Neuronal stem cell (in vitro differentiated cells): ENCODE data around the gene FGF21.

Experiments
- DNase-seq: peaks from one replicate; pipeline ENCODE4 v3.0.0-alpha.2; 2013; ENCODE audit warnings: low spot score
- H2AFZ ChIP-seq: one replicate; pipeline ENCODE4 v1.6.1; 2013; ENCODE audit warnings: mild to moderate bottlenecking, low read length, inconsistent platforms
- H2AK5ac ChIP-seq: 2 replicates; pipeline ENCODE4 v1.6.1; 2013; ENCODE audit warnings: low read depth, mild to moderate bottlenecking, inconsistent platforms, low read length, moderate library complexity, mixed read lengths
- H2BK120ac ChIP-seq: 2 replicates; pipeline ENCODE4 v1.6.1; 2013; ENCODE audit warnings: low read depth, mild to moderate bottlenecking, inconsistent platforms, low read length, moderate library complexity, mixed read lengths
- H2BK12ac ChIP-seq: one replicate; pipeline ENCODE4 v1.6.1; 2013; ENCODE audit warnings: low read length, inconsistent platforms
- H2BK15ac ChIP-seq: 2 replicates; pipeline ENCODE4 v1.6.1; 2013; ENCODE audit warnings: mild to moderate bottlenecking, low read length, inconsistent platforms, mixed read lengths
- H2BK5ac ChIP-seq: one replicate; pipeline ENCODE4 v1.6.1; 2013; ENCODE audit warnings: inconsistent platforms, mild to moderate bottlenecking, low read length, moderate library complexity
- H3K14ac ChIP-seq: one replicate; pipeline ENCODE4 v1.6.1; 2013; ENCODE audit warnings: low read length, inconsistent platforms
- H3K18ac ChIP-seq: 2 replicates; pipeline ENCODE4 v1.6.1; 2013; ENCODE audit warnings: low read length, inconsistent platforms
- H3K23ac ChIP-seq: 2 replicates; pipeline ENCODE4 v1.6.1; 2013; ENCODE audit warnings: low read depth, mild to moderate bottlenecking, mixed read lengths, low read length, inconsistent platforms; ENCODE audit not compliant: poor library complexity
- H3K27ac ChIP-seq: replicated peaks from 3 replicates; pipeline ENCODE4 v1.5.1; 2013; ENCODE audit warnings: low read length, inconsistent platforms
- H3K27me3 ChIP-seq, 3 experiments: 2 replicates each; pipeline ENCODE4 v1.6.1; 2013; ENCODE audit warnings: low read length in 3 of 3, mild to moderate bottlenecking in 2 of 3, inconsistent platforms in 1 of 3, low read depth in 1 of 3, mixed read lengths in 1 of 3, moderate library complexity in 1 of 3; ENCODE audit not compliant: control insufficient read depth in 3 of 3, insufficient read depth in 3 of 3
- H3K36me3 ChIP-seq, 2 donors: replicated peaks in 1 of 2; 2 replicates each; pipeline ENCODE4 v1.6.1; 2013; ENCODE audit warnings: low read length in 2 of 2; ENCODE audit not compliant: control insufficient read depth in 2 of 2, insufficient read depth in 2 of 2
- H3K4ac ChIP-seq: 2 replicates; pipeline ENCODE4 v1.6.1; 2013; ENCODE audit warnings: inconsistent platforms, mild to moderate bottlenecking, low read length, moderate library complexity
- H3K4me1 ChIP-seq, 2 donors: 1 replicate in 1 of 2; 2 replicates in 1 of 2; pipeline ENCODE4 v1.6.1; 2013; ENCODE audit warnings: low read length in 2 of 2, low read depth in 1 of 2; ENCODE audit not compliant: control insufficient read depth in 2 of 2, insufficient read depth in 1 of 2
- H3K4me2 ChIP-seq: one replicate; pipeline ENCODE4 v1.6.1; 2013; ENCODE audit warnings: mild to moderate bottlenecking, low read length, inconsistent platforms; ENCODE audit not compliant: insufficient read depth, poor library complexity, severe bottlenecking
- H3K4me3 ChIP-seq, 2 donors: 2 replicates each; pipeline ENCODE4 v1.5.1; 2013; ENCODE audit warnings: low read length in 2 of 2, mild to moderate bottlenecking in 2 of 2, inconsistent platforms in 1 of 2, moderate library complexity in 1 of 2
- H3K79me1 ChIP-seq: one replicate; pipeline ENCODE4 v1.6.1; 2013; ENCODE audit warnings: low read depth, mild to moderate bottlenecking, inconsistent platforms, low read length, moderate library complexity
- H3K9ac ChIP-seq: one replicate; pipeline ENCODE4 v1.6.1; 2013; ENCODE audit warnings: mild to moderate bottlenecking, low read depth, low read length, inconsistent platforms; ENCODE audit not compliant: poor library complexity
- H3K9me3 ChIP-seq, 2 donors: replicated peaks in 1 of 2; 2 replicates each; pipeline versions ENCODE3 to v1.6.1; 2013; ENCODE audit warnings: low read length in 2 of 2, mild to moderate bottlenecking in 2 of 2, inconsistent platforms in 1 of 2, low read depth in 1 of 2, mixed read lengths in 1 of 2, moderate library complexity in 1 of 2; ENCODE audit not compliant: control insufficient read depth in 2 of 2, insufficient read depth in 1 of 2
- H4K8ac ChIP-seq: one replicate; pipeline ENCODE4 v1.6.1; 2013; ENCODE audit warnings: low read depth, mild to moderate bottlenecking, inconsistent platforms, low read length, moderate library complexity
- H4K91ac ChIP-seq: one replicate; pipeline ENCODE4 v1.6.1; 2013; ENCODE audit warnings: low read length, low read depth, mild to moderate bottlenecking, inconsistent platforms; ENCODE audit not compliant: poor library complexity
- WGBS, 2 donors: extraction: QIAGEN DNeasy Blood & Tissue Kit; methylation state at CpG; one replicate each; pipeline ENCODE4 v1.1.7; 2013; ENCODE audit warnings: missing lambda C conversion rate in 2 of 2, mixed read lengths in 1 of 2; ENCODE audit not compliant: insufficient read length in 2 of 2, insufficient replicate concordance in 1 of 2; ENCODE audit errors: extremely low coverage in 2 of 2; 5-methylcytosine and 5-hydroxymethylcytosine counted together

The FGF21 gene

DNA sequence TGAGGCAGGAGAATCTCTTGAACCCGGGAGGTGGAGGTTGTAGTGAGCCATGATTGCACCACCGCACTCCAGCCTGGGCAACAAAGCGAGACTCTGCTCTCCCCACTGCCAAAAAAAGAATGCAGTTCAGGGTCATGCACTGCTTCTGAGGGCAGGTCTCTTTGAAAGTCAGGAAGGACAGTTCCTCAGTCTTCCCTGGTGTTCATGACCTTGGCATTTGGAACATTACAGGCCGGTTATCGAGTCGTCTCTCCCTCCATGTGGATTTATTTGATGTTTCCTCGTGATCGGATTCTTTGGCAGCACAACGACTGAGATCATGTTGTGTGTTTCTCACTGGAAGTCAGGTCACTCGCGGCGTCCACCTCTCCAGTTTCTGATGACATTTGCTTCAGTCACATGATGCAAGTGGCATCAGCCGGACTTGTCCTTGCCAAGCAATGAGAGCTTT, 17.2 kb downstream of the FGF21 start:
- no peak overlapping the region for H3K18ac ChIP-seq
- peaks cover 0 to 8% (median 0%) of the 10 kb centered on the region in 3 experiments for H3K27me3 ChIP-seq
- no peaks in the 10 kb centered on the region for H3K79me1 ChIP-seq
- no peak overlapping the region for H2AFZ ChIP-seq
- H3K4me3 ChIP-seq: no peak overlapping the region
- H2BK15ac ChIP-seq: no peak overlapping the region
- no peak overlapping the region for H2BK12ac ChIP-seq
- DNase-seq: no peak
- no peaks in the 10 kb centered on the region for H3K36me3 ChIP-seq
- no CpG with 5 or more reads among the region's 13 CpGs for WGBS, 2 donors
- H3K14ac ChIP-seq: no peak overlapping the region
- no peaks in the 10 kb centered on the region for H3K9me3 ChIP-seq
- no peaks in the 10 kb centered on the region for H3K4me1 ChIP-seq
- H3K9ac ChIP-seq: no peak overlapping the region
- H3K23ac ChIP-seq: no peak overlapping the region
- no peak overlapping the region for H3K27ac ChIP-seq
- no peak overlapping the region for H2BK120ac ChIP-seq
- no peak overlapping the region for H3K4me2 ChIP-seq
- no peak overlapping the region for H4K91ac ChIP-seq
- no peak overlapping the region for H2AK5ac ChIP-seq
- H3K4ac ChIP-seq: no peak overlapping the region
- H2BK5ac ChIP-seq: no peak overlapping the region
- no peak overlapping the region for H4K8ac ChIP-seq

DNA sequence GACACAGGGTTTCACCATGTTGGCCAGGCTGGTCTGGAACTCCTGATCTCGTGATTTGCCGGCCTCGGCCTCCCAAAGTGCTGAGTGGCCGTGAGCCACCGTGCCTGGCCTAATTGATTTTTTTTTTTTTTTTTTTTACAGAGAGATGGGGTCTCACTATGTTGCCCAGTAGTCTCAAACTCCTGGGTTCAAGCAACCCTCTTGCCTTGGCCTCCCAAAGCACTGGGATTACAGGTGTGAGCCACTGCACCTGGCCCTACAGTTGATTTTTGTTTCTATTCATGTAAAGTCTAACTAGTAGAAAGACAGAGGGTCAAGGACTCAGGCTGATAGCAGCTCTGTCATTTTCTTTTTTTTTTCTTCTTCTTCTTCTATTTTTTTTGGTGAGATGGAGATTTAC, 21.8 kb downstream of the FGF21 start:
- peaks cover 0 to 2% of the 10 kb centered on the region in 2 donors for H3K4me1 ChIP-seq
- H3K27me3 ChIP-seq: peaks cover 0 to 3% (median 0%) of the 10 kb centered on the region in 3 experiments
- H3K23ac ChIP-seq: no peak overlapping the region
- no peak overlapping the region for H3K4ac ChIP-seq
- no CpG with 5 or more reads among the region's 5 CpGs for WGBS, 2 donors
- no peak overlapping the region for H2AK5ac ChIP-seq
- H3K27ac ChIP-seq: no peak overlapping the region
- H2BK15ac ChIP-seq: no peak overlapping the region
- no peaks in the 10 kb centered on the region for H3K79me1 ChIP-seq
- H3K14ac ChIP-seq: no peak overlapping the region
- no peak for DNase-seq
- no peak overlapping the region for H2BK12ac ChIP-seq
- H3K9me3 ChIP-seq: no peaks in the 10 kb centered on the region
- no peak overlapping the region for H3K4me2 ChIP-seq
- H2AFZ ChIP-seq: no peak overlapping the region
- no peak overlapping the region for H2BK5ac ChIP-seq
- no peak overlapping the region for H4K91ac ChIP-seq
- H3K18ac ChIP-seq: no peak overlapping the region
- no peak overlapping the region for H4K8ac ChIP-seq
- no peak overlapping the region for H2BK120ac ChIP-seq
- H3K4me3 ChIP-seq: no peak overlapping the region
- no peaks in the 10 kb centered on the region for H3K36me3 ChIP-seq
- H3K9ac ChIP-seq: no peak overlapping the region

DNA sequence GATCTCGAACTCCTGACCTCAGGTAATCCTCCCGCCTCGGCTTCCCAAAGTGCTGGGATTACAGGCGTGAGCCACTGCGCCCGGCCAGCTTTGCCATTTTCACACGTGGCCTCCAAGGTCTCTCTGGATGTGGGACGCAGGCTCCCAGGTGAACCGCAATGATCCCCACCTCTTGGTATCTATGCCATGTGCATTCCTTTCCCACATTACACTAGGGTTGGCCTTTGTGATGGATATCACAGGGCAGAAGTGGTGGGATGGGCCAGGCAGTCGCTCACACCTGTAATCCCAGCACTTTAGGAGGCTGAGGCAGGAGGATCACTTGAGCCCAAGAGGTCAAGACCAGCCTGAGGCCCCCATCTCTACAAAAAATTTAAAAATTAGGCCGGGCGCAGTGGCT, 22.4 kb downstream of the FGF21 start:
- no peak overlapping the region for H2BK12ac ChIP-seq
- H3K79me1 ChIP-seq: no peaks in the 10 kb centered on the region
- H2AK5ac ChIP-seq: no peak overlapping the region
- H3K4me3 ChIP-seq: no peak overlapping the region
- H3K27me3 ChIP-seq: peaks cover 0 to 3% (median 0%) of the 10 kb centered on the region in 3 experiments
- no peak overlapping the region for H2BK15ac ChIP-seq
- no peak for DNase-seq
- H3K14ac ChIP-seq: no peak overlapping the region
- H3K9me3 ChIP-seq: no peaks in the 10 kb centered on the region
- no peak overlapping the region for H3K23ac ChIP-seq
- no peak overlapping the region for H2BK5ac ChIP-seq
- no CpG with 5 or more reads among the region's 12 CpGs for WGBS, 2 donors
- H2AFZ ChIP-seq: no peak overlapping the region
- H4K91ac ChIP-seq: no peak overlapping the region
- H3K27ac ChIP-seq: no peak overlapping the region
- no peak overlapping the region for H3K4ac ChIP-seq
- H3K18ac ChIP-seq: no peak overlapping the region
- H3K36me3 ChIP-seq: no peaks in the 10 kb centered on the region
- peaks cover 0 to 2% of the 10 kb centered on the region in 2 donors for H3K4me1 ChIP-seq
- no peak overlapping the region for H4K8ac ChIP-seq
- H3K4me2 ChIP-seq: no peak overlapping the region
- no peak overlapping the region for H2BK120ac ChIP-seq
- H3K9ac ChIP-seq: no peak overlapping the region

DNA sequence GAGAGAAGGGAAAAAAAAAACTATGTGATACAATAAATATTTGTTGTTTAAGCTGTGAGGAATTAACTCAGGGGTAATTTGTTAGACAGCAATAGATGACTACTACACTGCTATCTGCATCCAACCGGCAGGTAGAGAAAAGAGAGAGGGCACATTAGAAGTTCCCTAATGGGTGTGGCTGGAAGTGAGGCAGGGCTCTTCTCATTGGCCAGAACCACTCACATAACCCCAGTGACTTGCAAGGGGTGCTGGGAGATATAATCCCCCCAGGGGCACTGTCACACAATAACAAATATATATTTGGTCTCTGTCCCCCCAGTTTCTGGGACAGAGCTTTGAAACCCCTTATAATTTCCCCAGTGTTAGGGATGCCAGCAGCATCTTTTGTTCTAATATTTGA, 24.3 kb downstream of the FGF21 start:
- Histone ChIP-seq H4K8ac (no peak overlapping the region), H3K36me3 (no peaks in the 10 kb centered on the region), H2BK12ac (no peak overlapping the region), H3K27ac (no peak overlapping the region), H4K91ac (no peak overlapping the region), H3K27me3 (peaks cover 0 to 3% (median 0%) of the 10 kb centered on the region in 3 experiments), H2BK5ac (no peak overlapping the region), H3K4me1 (peaks cover 0 to 2% of the 10 kb centered on the region in 2 donors), H3K18ac (no peak overlapping the region), H3K23ac (no peak overlapping the region), H3K79me1 (no peaks in the 10 kb centered on the region), H3K4ac (no peak overlapping the region), H3K9ac (no peak overlapping the region), H3K4me3 (no peak overlapping the region), H3K4me2 (no peak overlapping the region), H2BK120ac (no peak overlapping the region), H3K14ac (no peak overlapping the region), H2AK5ac (no peak overlapping the region), H2BK15ac (no peak overlapping the region), H3K9me3 (no peaks in the 10 kb centered on the region), H2AFZ (no peak overlapping the region)
- DNase-seq: no peak
- WGBS, 2 donors: no CpG with 5 or more reads among the region's 1 CpG
